Neuron (in vitro differentiated cells): Measurements from ENCODE around the gene KCNJ6.

Experiments
- H2AFZ ChIP-seq: one replicate; pipeline ENCODE4 v1.6.1; 2013; ENCODE audit warnings: low read depth, mild to moderate bottlenecking, inconsistent platforms, low read length, moderate library complexity
- H3K27me3 ChIP-seq: one replicate; pipeline ENCODE4 v1.6.1; 2013; ENCODE audit warnings: low read length; ENCODE audit not compliant: insufficient read depth
- H3K36me3 ChIP-seq: one replicate; pipeline ENCODE4 v1.6.1; 2013; ENCODE audit warnings: low read length; ENCODE audit not compliant: insufficient read depth
- H3K4me1 ChIP-seq: one replicate; pipeline ENCODE4 v1.6.1; 2013; ENCODE audit warnings: low read length; ENCODE audit not compliant: insufficient read depth
- H3K4me3 ChIP-seq: 2 replicates; pipeline ENCODE4 v1.5.1; 2013; ENCODE audit warnings: mild to moderate bottlenecking, low read length, moderate library complexity
- H3K9me3 ChIP-seq: one replicate; pipeline ENCODE4 v1.6.1; 2013; ENCODE audit warnings: low read length

The KCNJ6 gene

GRCh38 chr21:37916310-37917051 is at the start of gene KCNJ6:
Gene KCNJ6 (minus strand): TSS chr21:37916457. CDS start chr21:37840682, 75,775 bp downstream.
- H3K4me1 ChIP-seq, result peaks cover 31% of the 10 kb centered on the region
- H3K27me3 ChIP-seq, result peaks cover 15% of the 10 kb centered on the region
- no peaks in the 10 kb centered on the region for H3K9me3 ChIP-seq
- H3K4me3 ChIP-seq, result peak within 1 kb of the TSS; percentile 44
- peak within 1 kb of the TSS; percentile 79 for H2AFZ ChIP-seq
- no peaks in the 10 kb centered on the region for H3K36me3 ChIP-seq

- Histone ChIP-seq H2AFZ (no peak overlapping the region), H3K36me3 (no peaks in the 10 kb centered on the region), H3K4me3 (no peak overlapping the region), H3K4me1 (no peaks in the 10 kb centered on the region), H3K27me3 (no peaks in the 10 kb centered on the region), H3K9me3 (no peaks in the 10 kb centered on the region)
Measured at GRCh38 chr21:37965088-37965805, 49.0 kb upstream of the KCNJ6 start.

GRCh38 chr21:37958537-37958936 is 42.3 kb upstream of the KCNJ6 start:
- no peak overlapping the region for H2AFZ ChIP-seq
- no peaks in the 10 kb centered on the region for H3K36me3 ChIP-seq
- no peaks in the 10 kb centered on the region for H3K4me1 ChIP-seq
- peaks cover 8% of the 10 kb centered on the region for H3K27me3 ChIP-seq
- H3K4me3 ChIP-seq, result no peak overlapping the region
- H3K9me3 ChIP-seq, result no peaks in the 10 kb centered on the region

GRCh38 chr21:37956772-37957171 is 40.5 kb upstream of the KCNJ6 start:
- H3K4me1 ChIP-seq, result no peaks in the 10 kb centered on the region
- no peaks in the 10 kb centered on the region for H3K9me3 ChIP-seq
- no peak overlapping the region for H2AFZ ChIP-seq
- H3K27me3 ChIP-seq, result peaks cover 8% of the 10 kb centered on the region
- no peaks in the 10 kb centered on the region for H3K36me3 ChIP-seq
- H3K4me3 ChIP-seq, result no peak overlapping the region

- Histone ChIP-seq H3K4me3 (no peak overlapping the region), H3K36me3 (no peaks in the 10 kb centered on the region), H3K9me3 (no peaks in the 10 kb centered on the region), H3K27me3 (peaks cover 4% of the 10 kb centered on the region), H2AFZ (no peak overlapping the region), H3K4me1 (peaks cover 7% of the 10 kb centered on the region)
Measured at GRCh38 chr21:37945036-37945435, 28.8 kb upstream of the KCNJ6 start.

GRCh38 chr21:37944496-37944895 is 28.2 kb upstream of the KCNJ6 start:
- no peak overlapping the region for H3K4me3 ChIP-seq
- H3K27me3 ChIP-seq, result peaks cover 4% of the 10 kb centered on the region
- no peaks in the 10 kb centered on the region for H3K36me3 ChIP-seq
- peaks cover 7% of the 10 kb centered on the region for H3K4me1 ChIP-seq
- H3K9me3 ChIP-seq, result no peaks in the 10 kb centered on the region
- H2AFZ ChIP-seq, result no peak overlapping the region

GRCh38 chr21:37940691-37941090 is 24.4 kb upstream of the KCNJ6 start:
- H3K36me3 ChIP-seq, result no peaks in the 10 kb centered on the region
- no peaks in the 10 kb centered on the region for H3K9me3 ChIP-seq
- no peak overlapping the region for H2AFZ ChIP-seq
- no peak overlapping the region for H3K4me3 ChIP-seq
- H3K27me3 ChIP-seq, result peaks cover 4% of the 10 kb centered on the region
- peaks cover 7% of the 10 kb centered on the region for H3K4me1 ChIP-seq

- H2AFZ ChIP-seq, result no peak overlapping the region
- peaks cover 3% of the 10 kb centered on the region for H3K27me3 ChIP-seq
- H3K4me3 ChIP-seq, result no peak overlapping the region
- no peaks in the 10 kb centered on the region for H3K36me3 ChIP-seq
- peaks cover 6% of the 10 kb centered on the region for H3K4me1 ChIP-seq
- H3K9me3 ChIP-seq, result no peaks in the 10 kb centered on the region
Measured at GRCh38 chr21:37939838-37940237, 23.6 kb upstream of the KCNJ6 start.

- H3K9me3 ChIP-seq, result no peaks in the 10 kb centered on the region
- H3K27me3 ChIP-seq, result no peaks in the 10 kb centered on the region
- H3K4me3 ChIP-seq, result no peak overlapping the region
- no peaks in the 10 kb centered on the region for H3K4me1 ChIP-seq
- no peaks in the 10 kb centered on the region for H3K36me3 ChIP-seq
- no peak overlapping the region for H2AFZ ChIP-seq
Measured at GRCh38 chr21:37939251-37939650, 23.0 kb upstream of the KCNJ6 start.

GRCh38 chr21:37937668-37938067 is 21.4 kb upstream of the KCNJ6 start:
- peaks cover 3% of the 10 kb centered on the region for H3K9me3 ChIP-seq
- no peak overlapping the region for H3K4me3 ChIP-seq
- no peaks in the 10 kb centered on the region for H3K4me1 ChIP-seq
- H3K27me3 ChIP-seq, result no peaks in the 10 kb centered on the region
- H3K36me3 ChIP-seq, result no peaks in the 10 kb centered on the region
- no peak overlapping the region for H2AFZ ChIP-seq

- H3K36me3 ChIP-seq, result no peaks in the 10 kb centered on the region
- peaks cover 3% of the 10 kb centered on the region for H3K9me3 ChIP-seq
- no peaks in the 10 kb centered on the region for H3K27me3 ChIP-seq
- no peaks in the 10 kb centered on the region for H3K4me1 ChIP-seq
- H2AFZ ChIP-seq, result no peak overlapping the region
- H3K4me3 ChIP-seq, result no peak overlapping the region
Measured at GRCh38 chr21:37936010-37936785, 19.9 kb upstream of the KCNJ6 start.

GRCh38 chr21:37932936-37933335 is 16.7 kb upstream of the KCNJ6 start:
- Histone ChIP-seq H3K4me1 (no peaks in the 10 kb centered on the region), H3K36me3 (no peaks in the 10 kb centered on the region), H3K9me3 (peaks cover 3% of the 10 kb centered on the region), H2AFZ (no peak overlapping the region), H3K27me3 (no peaks in the 10 kb centered on the region), H3K4me3 (no peak overlapping the region)

- Histone ChIP-seq H3K9me3 (no peaks in the 10 kb centered on the region), H3K27me3 (peaks cover 2% of the 10 kb centered on the region), H3K4me1 (no peaks in the 10 kb centered on the region), H3K4me3 (no peak overlapping the region), H3K36me3 (no peaks in the 10 kb centered on the region), H2AFZ (no peak overlapping the region)
Measured at GRCh38 chr21:37927711-37928110, 11.5 kb upstream of the KCNJ6 start.
